Measurements from ENCODE around the gene USP6NL. TPM values are rescaled to one million over a fixed set of nuclear protein-coding genes. Genes with fewer than 3 reads are reported as not detected.

Gene USP6NL
- total RNA-seq, 1 donor from 2014 or later = 13.3 TPM

GRCh38 chr10:11609052-11609451 is 2.4 kb downstream of the USP6NL start:
- DNase-seq = no peak
- no peaks in the 10 kb centered on the region for H3K27me3 Mint-ChIP-seq (ENCODE audit: unreplicated experiment)
- TF ChIP-seq, protein P1, sequence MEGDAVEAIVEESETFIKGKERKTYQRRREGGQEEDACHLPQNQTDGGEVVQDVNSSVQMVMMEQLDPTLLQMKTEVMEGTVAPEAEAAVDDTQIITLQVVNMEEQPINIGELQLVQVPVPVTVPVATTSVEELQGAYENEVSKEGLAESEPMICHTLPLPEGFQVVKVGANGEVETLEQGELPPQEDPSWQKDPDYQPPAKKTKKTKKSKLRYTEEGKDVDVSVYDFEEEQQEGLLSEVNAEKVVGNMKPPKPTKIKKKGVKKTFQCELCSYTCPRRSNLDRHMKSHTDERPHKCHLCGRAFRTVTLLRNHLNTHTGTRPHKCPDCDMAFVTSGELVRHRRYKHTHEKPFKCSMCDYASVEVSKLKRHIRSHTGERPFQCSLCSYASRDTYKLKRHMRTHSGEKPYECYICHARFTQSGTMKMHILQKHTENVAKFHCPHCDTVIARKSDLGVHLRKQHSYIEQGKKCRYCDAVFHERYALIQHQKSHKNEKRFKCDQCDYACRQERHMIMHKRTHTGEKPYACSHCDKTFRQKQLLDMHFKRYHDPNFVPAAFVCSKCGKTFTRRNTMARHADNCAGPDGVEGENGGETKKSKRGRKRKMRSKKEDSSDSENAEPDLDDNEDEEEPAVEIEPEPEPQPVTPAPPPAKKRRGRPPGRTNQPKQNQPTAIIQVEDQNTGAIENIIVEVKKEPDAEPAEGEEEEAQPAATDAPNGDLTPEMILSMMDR (IDR thresholded peaks at IDR 0.05; ENCODE audit: partially characterized antibody, unreplicated experiment) = no peak
- no peaks in the 10 kb centered on the region for H3K36me3 Mint-ChIP-seq (ENCODE audit: unreplicated experiment)
- H3K4me3 Mint-ChIP-seq (ENCODE audit: unreplicated experiment) = no peak overlapping the region
- peak overlapping the region; percentile 12 for H3K27ac Mint-ChIP-seq (ENCODE audit: unreplicated experiment)
- H3K4me1 Mint-ChIP-seq (ENCODE audit: low read depth, unreplicated experiment) = peaks cover 4% of the 10 kb centered on the region
- H3K9me3 Mint-ChIP-seq (ENCODE audit: unreplicated experiment) = peaks cover 2% of the 10 kb centered on the region

- Mint-ChIP-seq H3K27ac (ENCODE audit: unreplicated experiment) (no peak overlapping the region), H3K27me3 (ENCODE audit: unreplicated experiment) (no peaks in the 10 kb centered on the region), H3K4me1 (ENCODE audit: low read depth, unreplicated experiment) (peaks cover 4% of the 10 kb centered on the region), H3K4me3 (ENCODE audit: unreplicated experiment) (no peak overlapping the region), H3K36me3 (ENCODE audit: unreplicated experiment) (no peaks in the 10 kb centered on the region), H3K9me3 (ENCODE audit: unreplicated experiment) (peaks cover 2% of the 10 kb centered on the region)
- TF ChIP-seq, protein P1 (IDR thresholded peaks at IDR 0.05; ENCODE audit: partially characterized antibody, unreplicated experiment) = no peak
- DNase-seq = no peak
These were observed 3.1 kb downstream of the USP6NL start for GRCh38 chr10:11608159-11609013.

- Mint-ChIP-seq H3K9me3 (ENCODE audit: unreplicated experiment) (no peaks in the 10 kb centered on the region), H3K27me3 (ENCODE audit: unreplicated experiment) (no peaks in the 10 kb centered on the region), H3K36me3 (ENCODE audit: unreplicated experiment) (no peaks in the 10 kb centered on the region), H3K27ac (ENCODE audit: unreplicated experiment) (no peak overlapping the region), H3K4me1 (ENCODE audit: low read depth, unreplicated experiment) (peaks cover 7% of the 10 kb centered on the region), H3K4me3 (ENCODE audit: unreplicated experiment) (no peak overlapping the region)
- no peak for DNase-seq
- TF ChIP-seq, protein P1 (IDR thresholded peaks at IDR 0.05; ENCODE audit: partially characterized antibody, unreplicated experiment) = no peak
These were observed 5.5 kb downstream of the USP6NL start for GRCh38 chr10:11605807-11606408.

DNA sequence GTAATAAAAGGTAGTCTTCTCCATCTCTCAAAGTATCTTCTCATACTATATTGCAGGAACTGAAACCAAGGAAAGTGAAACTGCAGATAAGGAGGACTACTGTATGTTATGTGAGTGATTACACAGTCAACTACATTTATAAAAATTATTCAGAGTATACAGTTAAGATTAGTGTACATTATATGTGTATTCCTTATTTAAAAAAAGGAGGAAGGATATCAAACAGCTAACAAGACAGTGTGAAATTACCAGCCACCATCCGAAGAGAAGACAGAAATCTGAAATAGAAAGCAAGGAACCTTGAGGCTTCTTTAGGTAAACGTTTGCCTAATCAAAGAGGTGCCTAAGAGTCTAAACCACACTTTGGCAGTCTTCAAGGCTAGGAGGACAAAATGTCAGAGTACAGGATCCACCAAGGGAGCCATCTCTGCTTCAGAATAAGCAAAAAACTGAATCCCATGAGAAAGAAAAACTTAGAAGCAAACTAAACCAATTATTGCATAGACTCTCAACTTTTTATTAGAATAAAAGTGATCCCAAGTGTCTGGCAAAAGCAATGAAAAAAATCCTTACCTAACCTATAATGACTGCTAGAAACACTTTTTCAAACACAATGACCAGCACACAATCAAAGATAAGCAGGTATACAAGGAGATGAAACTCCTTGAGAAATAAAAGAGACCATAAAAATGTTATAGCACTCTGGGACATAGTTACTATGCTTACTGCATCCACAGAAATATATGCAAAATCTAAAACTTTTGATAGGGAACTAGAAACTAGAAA is 6.4 kb downstream of the USP6NL start:
- H3K9me3 Mint-ChIP-seq (ENCODE audit: unreplicated experiment) = no peaks in the 10 kb centered on the region
- H3K4me3 Mint-ChIP-seq (ENCODE audit: unreplicated experiment) = no peak overlapping the region
- no peaks in the 10 kb centered on the region for H3K27me3 Mint-ChIP-seq (ENCODE audit: unreplicated experiment)
- TF ChIP-seq, protein P1 (IDR thresholded peaks at IDR 0.05; ENCODE audit: partially characterized antibody, unreplicated experiment) = no peak
- no peaks in the 10 kb centered on the region for H3K36me3 Mint-ChIP-seq (ENCODE audit: unreplicated experiment)
- H3K27ac Mint-ChIP-seq (ENCODE audit: unreplicated experiment) = no peak overlapping the region
- peaks cover 3% of the 10 kb centered on the region for H3K4me1 Mint-ChIP-seq (ENCODE audit: low read depth, unreplicated experiment)
- DNase-seq = no peak

Data from glutamatergic neuron (in vitro differentiated cells).